ENCODE data around the gene BACH1. TPM values are rescaled to one million over a fixed set of nuclear protein-coding genes. Genes with fewer than 3 reads are reported as not detected.

BACH1 gene
- total and polyA plus RNA-seq, 2 donors (not counting 1 experiment from before 2014, with no cell fraction given): 10.1 to 221 TPM

DNA sequence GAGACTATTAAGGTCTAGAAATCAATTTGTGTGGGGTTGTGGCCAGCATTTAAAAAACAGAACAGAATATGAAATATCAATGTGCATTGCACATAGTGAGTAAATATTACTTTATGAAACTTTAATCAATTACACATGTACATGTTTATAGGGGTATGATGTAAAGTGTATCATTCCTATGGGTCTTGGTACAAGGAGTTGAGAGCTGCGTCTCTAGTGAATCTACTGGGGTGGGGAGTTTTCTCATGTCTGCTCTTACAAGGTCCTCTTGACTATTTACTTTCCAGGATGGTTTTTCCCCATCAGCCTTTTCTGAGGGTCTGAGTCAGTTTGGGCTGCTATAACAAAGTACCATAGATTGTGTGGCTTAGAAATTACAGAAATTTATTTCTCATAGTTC is 75.8 kb downstream of the BACH1 start:
- ATAC-seq (ENCODE audit: low read depth) (no peak), DNase-seq (no peak)
- H3K9me3 Mint-ChIP-seq (ENCODE audit: insufficient read depth): no peaks in the 10 kb centered on the region
- H3K4me1 Mint-ChIP-seq: peaks cover 12% of the 10 kb centered on the region
- H3K27me3 Mint-ChIP-seq: no peaks in the 10 kb centered on the region
- H3K4me3 Mint-ChIP-seq: no peak overlapping the region
- H3K4me3 ChIP-seq (ENCODE audit: control extremely low read depth in 1 of 5, extremely low read depth in 1 of 5, insufficient read depth in 1 of 5, low read depth in 2 of 5, low read length in 4 of 5): no peak overlapping the region
- no peaks in the 10 kb centered on the region for H3K79me2 ChIP-seq (ENCODE audit: control insufficient read depth, insufficient read depth, low read length)
- H3K27ac ChIP-seq (ENCODE audit: low read length in 2 of 2): no peak overlapping the region
- ChIA-PET CTCF (interaction anchor here (1.5 to 11.8 kb wide), 3 partner anchors 74 to 282 kb away, joined by 9 to 310 read pairs (median 32); no protein-coding TSS in a partner anchor), POLR2A (no interaction called here)
- H3K4me2 ChIP-seq (replicated peaks; ENCODE audit: low read depth, low read length, poor library complexity, severe bottlenecking): no peak overlapping the region
- no peak overlapping the region for H2AFZ ChIP-seq (ENCODE audit: insufficient read depth, low read depth, low read length, poor library complexity, severe bottlenecking)
- H3K9me3 ChIP-seq (ENCODE audit: control extremely low read depth in 1 of 3, control insufficient read depth in 2 of 3, insufficient read depth in 1 of 3, low read length in 2 of 3): peaks cover 0 to 1% (median 0%) of the 10 kb centered on the region in 3 donors
- no peaks in the 10 kb centered on the region for H4K20me1 ChIP-seq (ENCODE audit: control insufficient read depth, insufficient read depth, low read length, poor library complexity, severe bottlenecking)
- H3K27ac Mint-ChIP-seq: no peak overlapping the region
- no peaks in the 10 kb centered on the region for H3K27me3 ChIP-seq (replicated peaks in 1 of 4; ENCODE audit: control extremely low read depth in 1 of 4, control insufficient read depth in 3 of 4, insufficient read depth in 4 of 4, low read length in 3 of 4)
- no peak for TF ChIP-seq CTCF (IDR thresholded peaks at IDR 0.05)
- no peak for TF ChIP-seq EZH2 (IDR thresholded peaks at IDR 0.05; ENCODE audit: borderline replicate concordance, insufficient read depth, low read depth, low read length, poor library complexity, severe bottlenecking)
- H3K9ac ChIP-seq (ENCODE audit: low read length): no peak overlapping the region
- no CpG with 5 or more reads among the region's 1 CpG for WGBS (ENCODE audit: insufficient coverage)
- peaks cover 0 to 8% of the 10 kb centered on the region in 2 donors for H3K4me1 ChIP-seq (ENCODE audit: control insufficient read depth in 2 of 2, insufficient read depth in 2 of 2, low read length in 2 of 2)
- intact Hi-C loops (cut with micrococcal nuclease): loop anchor here (5.0 to 10.0 kb wide), 3 partner anchors 110 to 470 kb away; partner anchors contain the start of gene CCT8
- H3K36me3 ChIP-seq (replicated peaks in 1 of 2; ENCODE audit: control extremely low read depth in 1 of 2, control insufficient read depth in 1 of 2, extremely low read depth in 1 of 2, insufficient read depth in 2 of 2, low read length in 1 of 2): peaks cover 0 to 4% of the 10 kb centered on the region in 2 experiments

GRCh38 chr21:29376556-29376955 is 77.8 kb downstream of the BACH1 start:
- Histone ChIP-seq H3K4me3 (ENCODE audit: control extremely low read depth in 1 of 5, extremely low read depth in 1 of 5, insufficient read depth in 1 of 5, low read depth in 2 of 5, low read length in 4 of 5) (no peak overlapping the region), H4K20me1 (ENCODE audit: control insufficient read depth, insufficient read depth, low read length, poor library complexity, severe bottlenecking) (no peaks in the 10 kb centered on the region), H3K36me3 (replicated peaks in 1 of 2; ENCODE audit: control extremely low read depth in 1 of 2, control insufficient read depth in 1 of 2, extremely low read depth in 1 of 2, insufficient read depth in 2 of 2, low read length in 1 of 2) (peaks cover 0 to 4% of the 10 kb centered on the region in 2 experiments), H3K27ac (ENCODE audit: low read length in 2 of 2) (no peak overlapping the region), H3K9me3 (ENCODE audit: control extremely low read depth in 1 of 3, control insufficient read depth in 2 of 3, insufficient read depth in 1 of 3, low read length in 2 of 3) (peaks cover 0 to 3% (median 0%) of the 10 kb centered on the region in 3 donors), H3K27me3 (replicated peaks in 1 of 4; ENCODE audit: control extremely low read depth in 1 of 4, control insufficient read depth in 3 of 4, insufficient read depth in 4 of 4, low read length in 3 of 4) (no peaks in the 10 kb centered on the region), H3K9ac (ENCODE audit: low read length) (no peak overlapping the region), H3K79me2 (ENCODE audit: control insufficient read depth, insufficient read depth, low read length) (no peaks in the 10 kb centered on the region), H3K4me2 (replicated peaks; ENCODE audit: low read depth, low read length, poor library complexity, severe bottlenecking) (no peak overlapping the region), H3K4me1 (ENCODE audit: control insufficient read depth in 2 of 2, insufficient read depth in 2 of 2, low read length in 2 of 2) (peaks cover 0 to 8% of the 10 kb centered on the region in 2 donors), H2AFZ (ENCODE audit: insufficient read depth, low read depth, low read length, poor library complexity, severe bottlenecking) (peak overlapping the region; percentile 38)
- H3K27me3 Mint-ChIP-seq: no peaks in the 10 kb centered on the region
- intact Hi-C loops (cut with micrococcal nuclease): loop anchor here (1.0 to 10.0 kb wide), 5 partner anchors 112 to 468 kb away; no protein-coding TSS in a partner anchor
- TF ChIP-seq CTCF (IDR thresholded peaks at IDR 0.05) (peak; percentile 67), EZH2 (IDR thresholded peaks at IDR 0.05; ENCODE audit: borderline replicate concordance, insufficient read depth, low read depth, low read length, poor library complexity, severe bottlenecking) (no peak)
- peaks cover 12% of the 10 kb centered on the region for H3K4me1 Mint-ChIP-seq
- ATAC-seq (ENCODE audit: low read depth) (peak; percentile 79), DNase-seq (peak; percentile 64)
- POLR2A ChIA-PET: no interaction called here
- H3K27ac Mint-ChIP-seq: no peak overlapping the region
- WGBS (ENCODE audit: insufficient coverage): 61% methylated on average over 3 of the region's 3 CpGs
- no peaks in the 10 kb centered on the region for H3K9me3 Mint-ChIP-seq (ENCODE audit: insufficient read depth)
- CTCF ChIA-PET: interaction anchor here (0.7 to 11.8 kb wide), 25 partner anchors 11 to 384 kb away, joined by 3 to 310 read pairs (median 4); partner anchors contain the start of genes BACH1 and LTN1
- no peak overlapping the region for H3K4me3 Mint-ChIP-seq

Data from B cell (primary cell).